Effector memory CD4-positive, alpha-beta T cell (primary cell): ENCODE results near the gene OR1I1.
"Not testable (repeated sequence)": the region's sequence is repeated elsewhere in the genome, so short reads cannot be mapped to it uniquely, and the experiment has no call there.

Experiments
- DNase-seq, 3 donors: peaks; one replicate each; pipeline ENCODE4 v3.0.0-alpha.2; 2020
- H3K27ac ChIP-seq: 2 replicates; pipeline ENCODE4 v1.7.0; 2013; ENCODE audit warnings: mild to moderate bottlenecking, low read length, moderate library complexity; ENCODE audit not compliant: insufficient read depth, poor library complexity, severe bottlenecking
- H3K27me3 ChIP-seq: replicated peaks from 2 replicates; pipeline ENCODE4 v1.7.0; 2013; ENCODE audit warnings: mild to moderate bottlenecking, low read length; ENCODE audit not compliant: insufficient read depth, control insufficient read depth, poor library complexity, severe bottlenecking
- H3K36me3 ChIP-seq: 2 replicates; pipeline ENCODE4 v1.7.0; 2013; ENCODE audit warnings: mild to moderate bottlenecking, low read length, moderate library complexity; ENCODE audit not compliant: control insufficient read depth, insufficient read depth
- H3K4me1 ChIP-seq: 2 replicates; pipeline ENCODE4 v1.7.0; 2013; ENCODE audit warnings: low read length, mild to moderate bottlenecking; ENCODE audit not compliant: control insufficient read depth, insufficient read depth, poor library complexity, severe bottlenecking
- H3K4me3 ChIP-seq: 2 replicates; pipeline ENCODE4 v1.7.0; 2013; ENCODE audit warnings: low read length, low read depth, mild to moderate bottlenecking; ENCODE audit not compliant: insufficient read depth, poor library complexity, severe bottlenecking
- H3K9me3 ChIP-seq: 2 replicates; pipeline ENCODE4 v1.7.0; 2013; ENCODE audit warnings: mild to moderate bottlenecking, low read length, moderate library complexity; ENCODE audit not compliant: control insufficient read depth

The OR1I1 gene

GRCh38 chr19:15050639-15051038 is 31.4 kb upstream of the OR1I1 start:
- H3K27me3 ChIP-seq, result no peaks in the 10 kb centered on the region
- H3K4me3 ChIP-seq, result no peak overlapping the region
- DNase-seq, result no peak
- no peaks in the 10 kb centered on the region for H3K4me1 ChIP-seq
- no peaks in the 10 kb centered on the region for H3K9me3 ChIP-seq
- H3K36me3 ChIP-seq, result no peaks in the 10 kb centered on the region
- H3K27ac ChIP-seq, result no peak overlapping the region

DNA sequence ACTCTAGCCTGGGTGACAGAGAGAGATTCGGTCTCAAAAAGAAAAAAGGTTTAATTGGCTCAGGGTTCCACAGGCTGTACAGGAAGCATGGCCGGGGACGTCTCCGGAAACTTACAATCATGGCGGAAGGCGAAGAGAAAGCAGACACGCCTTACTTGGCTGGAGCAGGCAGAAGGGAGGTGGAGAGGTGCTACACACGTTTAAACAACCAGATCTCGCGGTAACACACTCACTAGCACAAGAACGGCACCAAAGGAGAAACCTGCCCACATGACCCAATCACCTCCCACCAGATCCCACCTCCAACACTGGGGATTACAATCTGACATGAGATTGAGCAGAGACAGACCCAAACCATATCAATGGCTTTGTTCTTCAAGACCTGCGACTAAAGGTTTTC is 20.0 kb upstream of the OR1I1 start:
- no peaks in the 10 kb centered on the region for H3K4me1 ChIP-seq
- H3K27me3 ChIP-seq, result no peaks in the 10 kb centered on the region
- H3K27ac ChIP-seq, result no peak overlapping the region
- H3K9me3 ChIP-seq, result no peaks in the 10 kb centered on the region
- DNase-seq, result no peak
- H3K4me3 ChIP-seq, result no peak overlapping the region
- H3K36me3 ChIP-seq, result no peaks in the 10 kb centered on the region

GRCh38 chr19:15070386-15070785 is 11.6 kb upstream of the OR1I1 start:
- DNase-seq, H3K9me3 ChIP-seq, H3K27me3 ChIP-seq, H3K4me1 ChIP-seq, H3K4me3 ChIP-seq, H3K36me3 ChIP-seq, H3K27ac ChIP-seq: not testable (repeated sequence)

- no peak overlapping the region for H3K4me3 ChIP-seq
- DNase-seq, result no peak
- no peaks in the 10 kb centered on the region for H3K9me3 ChIP-seq
- H3K27ac ChIP-seq, result no peak overlapping the region
- no peaks in the 10 kb centered on the region for H3K4me1 ChIP-seq
- no peaks in the 10 kb centered on the region for H3K27me3 ChIP-seq
- H3K36me3 ChIP-seq, result no peaks in the 10 kb centered on the region
Observed at GRCh38 chr19:15072930-15073647, 8.9 kb upstream of the OR1I1 start.

- H3K4me3 ChIP-seq, result no peak overlapping the region
Observed at GRCh38 chr19:15074371-15074770, 7.6 kb upstream of the OR1I1 start.

DNA sequence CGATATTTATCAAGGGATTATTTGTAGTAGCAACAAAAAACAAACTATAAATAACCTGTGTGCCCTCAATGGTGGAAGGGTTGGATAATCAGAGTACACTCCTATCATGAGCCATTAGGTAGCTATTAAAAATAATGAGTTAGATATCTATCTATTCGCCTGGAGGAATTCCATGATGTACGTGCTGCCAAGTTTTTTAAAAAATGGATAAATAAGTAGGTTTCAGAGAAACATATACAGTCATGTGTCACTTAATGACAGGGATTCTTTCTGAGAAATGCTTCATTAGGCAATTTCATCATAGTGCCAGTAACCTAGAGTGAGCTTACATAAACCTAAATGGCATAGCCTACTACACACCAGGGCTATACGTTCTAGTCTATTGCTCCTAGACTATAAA is 6.2 kb upstream of the OR1I1 start:
- no peak overlapping the region for H3K27ac ChIP-seq
- H3K36me3 ChIP-seq, result no peaks in the 10 kb centered on the region
- DNase-seq, result no peak
- H3K9me3 ChIP-seq, result no peaks in the 10 kb centered on the region
- no peaks in the 10 kb centered on the region for H3K27me3 ChIP-seq
- no peak overlapping the region for H3K4me3 ChIP-seq
- H3K4me1 ChIP-seq, result no peaks in the 10 kb centered on the region

More at GRCh38 chr19:15074371-15074770, 7.6 kb upstream of the OR1I1 start:
- H3K9me3 ChIP-seq, result no peaks in the 10 kb centered on the region
- no peaks in the 10 kb centered on the region for H3K36me3 ChIP-seq
- no peak overlapping the region for H3K27ac ChIP-seq
- no peaks in the 10 kb centered on the region for H3K27me3 ChIP-seq
- DNase-seq, result no peak
- no peaks in the 10 kb centered on the region for H3K4me1 ChIP-seq

DNA sequence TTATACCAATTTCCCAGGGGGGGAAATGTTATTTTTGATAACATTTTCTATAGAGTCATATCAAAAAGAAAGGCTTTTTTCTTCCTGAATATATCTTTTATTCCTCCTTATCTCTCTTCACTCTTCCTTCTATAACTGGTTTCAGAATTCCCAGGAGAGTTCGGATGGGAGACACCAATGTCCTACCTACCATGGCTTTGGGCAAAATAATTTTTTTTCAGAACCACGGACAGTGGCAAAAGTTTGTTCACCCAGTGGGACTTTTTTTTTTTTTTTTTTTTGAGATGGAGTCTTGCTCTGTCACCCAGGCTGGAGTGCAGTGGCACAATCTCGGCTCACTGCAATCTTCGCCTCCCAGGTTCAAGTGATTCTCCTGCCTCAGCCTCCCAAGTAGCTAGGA is 2.0 kb upstream of the OR1I1 start:
- not testable (repeated sequence) for H3K4me3 ChIP-seq, H3K27ac ChIP-seq, H3K27me3 ChIP-seq, H3K4me1 ChIP-seq, H3K36me3 ChIP-seq, DNase-seq, H3K9me3 ChIP-seq

GRCh38 chr19:15087182-15087581 is 5.2 kb downstream of the OR1I1 start:
- H3K36me3 ChIP-seq, result no peaks in the 10 kb centered on the region
- H3K27ac ChIP-seq, result no peak overlapping the region
- no peaks in the 10 kb centered on the region for H3K4me1 ChIP-seq
- H3K4me3 ChIP-seq, result no peak overlapping the region
- peaks cover 1% of the 10 kb centered on the region for H3K27me3 ChIP-seq
- no peaks in the 10 kb centered on the region for H3K9me3 ChIP-seq
- DNase-seq, result no peak

GRCh38 chr19:15091918-15092753 is 10.1 kb downstream of the OR1I1 start:
- no peak overlapping the region for H3K27ac ChIP-seq
- no peaks in the 10 kb centered on the region for H3K4me1 ChIP-seq
- peak in 1 of 3 donors; percentile 37 for DNase-seq
- no peaks in the 10 kb centered on the region for H3K27me3 ChIP-seq
- no peaks in the 10 kb centered on the region for H3K9me3 ChIP-seq
- H3K4me3 ChIP-seq, result no peak overlapping the region
- H3K36me3 ChIP-seq, result no peaks in the 10 kb centered on the region

DNA sequence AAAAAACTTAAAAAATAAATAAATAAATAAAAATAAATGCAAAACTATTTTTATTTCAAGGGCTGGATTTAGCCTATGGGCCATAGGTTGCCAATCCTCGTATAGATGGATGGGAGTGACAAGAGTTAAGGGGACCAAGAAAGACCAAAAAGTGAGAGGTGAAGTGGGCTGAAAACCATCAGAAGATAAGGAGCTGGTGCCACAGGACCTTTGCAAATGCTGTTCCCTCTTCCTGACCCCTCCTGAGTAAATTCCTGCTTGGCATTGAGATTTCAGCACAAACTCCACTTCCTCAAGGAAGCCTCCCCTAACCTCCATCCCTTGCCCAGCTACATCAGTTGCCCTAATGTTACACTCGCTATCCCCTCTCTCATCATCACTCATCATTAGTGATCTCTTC is 11.0 kb downstream of the OR1I1 start:
- no peaks in the 10 kb centered on the region for H3K4me1 ChIP-seq
- no peak for DNase-seq
- no peak overlapping the region for H3K4me3 ChIP-seq
- no peak overlapping the region for H3K27ac ChIP-seq
- no peaks in the 10 kb centered on the region for H3K27me3 ChIP-seq
- H3K9me3 ChIP-seq, result no peaks in the 10 kb centered on the region
- no peaks in the 10 kb centered on the region for H3K36me3 ChIP-seq
